Caco-2 (cell line): ENCODE data around the gene TRIM43. TPM values are rescaled to one million over a fixed set of nuclear protein-coding genes. Genes with fewer than 3 reads are reported as not detected.
"Not testable (repeated sequence)": the region's sequence is repeated elsewhere in the genome, so short reads cannot be mapped to it uniquely, and the experiment has no call there.

Experiments
- BruUV-seq: library from RNA; stranded (reverse); fragments of 400-500 nt; replicated peaks from 2 replicates; lab custom pipeline; 2021; lab: Mats Ljungman, UMichigan
- CTCF ChIA-PET: fragments of 300-600 bp; sonication (Branson Sonifier 250); formaldehyde crosslinking; loops from one replicate; lab custom pipeline; 2022; ENCODE audit warnings: antibody characterized with exemption; lab: Charles Lee
- POLR2A ChIA-PET: fragments of 300-600 bp; sonication (Branson Sonifier 250); formaldehyde crosslinking; loops from one replicate; lab custom pipeline; 2022; ENCODE audit warnings: antibody characterized with exemption; lab: Charles Lee
- DNase-seq, 2 experiments: peaks; one replicate each; pipeline versions ENCODE4 v3.0.0 to v3.0.0-alpha.2; 2020 to 2022
- H3K27me3 ChIP-seq: replicated peaks from 2 replicates; pipeline ENCODE4 v1.6.0; 2011; ENCODE audit warnings: low read length; ENCODE audit not compliant: control insufficient read depth, insufficient read depth
- H3K36me3 ChIP-seq: 2 replicates; pipeline ENCODE4 v1.5.1; 2011; ENCODE audit warnings: low read length; ENCODE audit not compliant: control insufficient read depth, insufficient read depth
- H3K4me1 ChIP-seq: fragments of 250-450 bp; sonication (Bioruptor Pico); 2 replicates; pipeline ENCODE4 v1.5.1; 2020; ENCODE audit warnings: mild to moderate bottlenecking
- H3K4me3 ChIP-seq: 2 replicates; pipeline ENCODE4 v1.5.1; 2011; ENCODE audit warnings: low read depth, mild to moderate bottlenecking, control low read depth, low read length
- H3K9me3 ChIP-seq: fragments of 250-450 bp; sonication (Bioruptor Pico); 2 replicates; pipeline ENCODE4 v1.5.1; 2020; ENCODE audit warnings: mild to moderate bottlenecking, moderate library complexity
- H3K27ac Mint-ChIP-seq: one replicate; pipeline ENCODE4 v1.8.0; 2022; ENCODE audit warnings: mixed read lengths; ENCODE audit not compliant: unreplicated experiment
- H3K27me3 Mint-ChIP-seq: one replicate; pipeline ENCODE4 v1.8.0; 2022; ENCODE audit warnings: mixed read lengths; ENCODE audit not compliant: insufficient read depth, unreplicated experiment
- H3K36me3 Mint-ChIP-seq: one replicate; pipeline ENCODE4 v1.8.0; 2022; ENCODE audit warnings: mild to moderate bottlenecking, mixed read lengths; ENCODE audit not compliant: insufficient read depth, unreplicated experiment
- H3K4me1 Mint-ChIP-seq: one replicate; pipeline ENCODE4 v1.8.0; 2022; ENCODE audit warnings: low read depth, mixed read lengths; ENCODE audit not compliant: unreplicated experiment
- H3K4me3 Mint-ChIP-seq: one replicate; pipeline ENCODE4 v1.8.0; 2022; ENCODE audit warnings: mild to moderate bottlenecking, moderate library complexity, mixed read lengths; ENCODE audit not compliant: unreplicated experiment
- H3K9me3 Mint-ChIP-seq: one replicate; pipeline ENCODE4 v1.8.0; 2022; ENCODE audit warnings: mixed read lengths; ENCODE audit not compliant: unreplicated experiment
- intact Hi-C: fragments of 100-400 bp; cut with micrococcal nuclease; formaldehyde crosslinking; loops from one replicate; pipeline ENCODE4 v1.10.0; 2022; ENCODE audit not compliant: unreplicated experiment
- total RNA-seq: library from RNA; stranded (reverse); gene quantifications from 2 replicates; pipeline ENCODE4 v1.2.3, GENCODE V29; 2022
- TF ChIP-seq, protein P1 (sequence below), 2 experiments: fragments of 200-600 bp in 1 of 2; IDR thresholded peaks; 1 replicate in 1 of 2; 2 replicates in 1 of 2; pipeline versions ENCODE4 v1.5.1 to v1.8.0; 2011 to 2022; ENCODE audit warnings: antibody characterized with exemption in 1 of 2, control low read depth in 1 of 2, inconsistent platforms in 1 of 2, low read depth in 1 of 2, low read length in 1 of 2, mild to moderate bottlenecking in 1 of 2, moderate library complexity in 1 of 2; ENCODE audit not compliant: insufficient read depth in 1 of 2, severe bottlenecking in 1 of 2, unreplicated experiment in 1 of 2

Gene TRIM43
- total RNA-seq, 1 experiment from 2014 or later = not detected

DNA sequence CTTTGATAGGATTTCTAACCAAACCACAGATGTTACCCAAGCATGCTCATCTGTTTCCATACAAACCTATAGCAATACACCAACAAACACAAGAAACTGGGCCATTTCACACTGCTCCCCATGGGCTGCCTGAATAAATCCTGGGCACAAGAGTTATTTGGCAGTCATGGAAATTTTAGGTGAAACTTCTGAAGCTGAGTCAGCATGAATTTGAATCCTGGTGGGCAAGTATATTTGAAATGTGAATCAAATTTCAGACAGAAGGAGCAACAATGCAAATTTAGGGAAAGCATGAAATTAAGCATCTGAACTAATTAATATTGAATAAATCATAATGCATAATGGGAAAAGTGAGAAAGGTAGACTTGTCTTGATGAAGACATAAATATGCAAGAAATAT, 15.9 kb upstream of the TRIM43 start:
- CTCF ChIA-PET = no interaction called here
- no TSS peak for BruUV-seq

DNA sequence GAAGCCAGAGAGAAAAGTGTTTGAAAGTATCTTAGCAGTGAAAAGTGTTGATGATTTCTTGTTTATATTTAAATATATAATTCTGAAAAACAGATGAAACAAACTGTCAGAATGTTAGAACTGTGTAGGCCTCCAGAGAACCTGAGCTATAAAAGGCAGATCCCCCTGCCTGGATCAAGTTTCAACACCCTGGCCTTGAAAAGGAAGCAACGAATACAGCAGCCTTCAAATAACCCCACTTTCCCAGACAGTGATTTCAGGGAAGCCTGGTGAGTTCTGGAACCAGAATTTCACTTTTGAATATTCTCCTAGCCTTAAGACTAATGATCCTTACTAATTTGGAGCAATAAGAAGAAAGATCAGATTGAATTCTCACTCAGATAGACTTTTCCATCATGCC, 13.3 kb upstream of the TRIM43 start:
- Mint-ChIP-seq H3K9me3 (no peaks in the 10 kb centered on the region), H3K4me1 (no peaks in the 10 kb centered on the region), H3K27me3 (peaks cover 9% of the 10 kb centered on the region), H3K4me3 (no peak overlapping the region), H3K27ac (no peak overlapping the region), H3K36me3 (no peaks in the 10 kb centered on the region)
- Histone ChIP-seq H3K9me3 (no peaks in the 10 kb centered on the region), H3K27me3 (no peaks in the 10 kb centered on the region), H3K4me1 (no peaks in the 10 kb centered on the region), H3K36me3 (no peaks in the 10 kb centered on the region), H3K4me3 (no peak overlapping the region)
- no TSS peak for BruUV-seq
- DNase-seq = no peak
- TF ChIP-seq, protein P1, sequence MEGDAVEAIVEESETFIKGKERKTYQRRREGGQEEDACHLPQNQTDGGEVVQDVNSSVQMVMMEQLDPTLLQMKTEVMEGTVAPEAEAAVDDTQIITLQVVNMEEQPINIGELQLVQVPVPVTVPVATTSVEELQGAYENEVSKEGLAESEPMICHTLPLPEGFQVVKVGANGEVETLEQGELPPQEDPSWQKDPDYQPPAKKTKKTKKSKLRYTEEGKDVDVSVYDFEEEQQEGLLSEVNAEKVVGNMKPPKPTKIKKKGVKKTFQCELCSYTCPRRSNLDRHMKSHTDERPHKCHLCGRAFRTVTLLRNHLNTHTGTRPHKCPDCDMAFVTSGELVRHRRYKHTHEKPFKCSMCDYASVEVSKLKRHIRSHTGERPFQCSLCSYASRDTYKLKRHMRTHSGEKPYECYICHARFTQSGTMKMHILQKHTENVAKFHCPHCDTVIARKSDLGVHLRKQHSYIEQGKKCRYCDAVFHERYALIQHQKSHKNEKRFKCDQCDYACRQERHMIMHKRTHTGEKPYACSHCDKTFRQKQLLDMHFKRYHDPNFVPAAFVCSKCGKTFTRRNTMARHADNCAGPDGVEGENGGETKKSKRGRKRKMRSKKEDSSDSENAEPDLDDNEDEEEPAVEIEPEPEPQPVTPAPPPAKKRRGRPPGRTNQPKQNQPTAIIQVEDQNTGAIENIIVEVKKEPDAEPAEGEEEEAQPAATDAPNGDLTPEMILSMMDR (IDR thresholded peaks at IDR 0.05; ENCODE audit: insufficient read depth in 1 of 2, low read depth in 1 of 2, low read length in 1 of 2, severe bottlenecking in 1 of 2, unreplicated experiment in 1 of 2) = no peak
- intact Hi-C loops = no loop called here
- ChIA-PET POLR2A (no interaction called here), CTCF (no interaction called here)

More for the DNA sequence above, 15.9 kb upstream of the TRIM43 start:
- no peaks in the 10 kb centered on the region for H3K9me3 ChIP-seq
- Mint-ChIP-seq H3K27me3 (peaks cover 9% of the 10 kb centered on the region), H3K4me1 (no peaks in the 10 kb centered on the region), H3K36me3 (no peaks in the 10 kb centered on the region), H3K4me3 (no peak overlapping the region), H3K27ac (no peak overlapping the region), H3K9me3 (no peaks in the 10 kb centered on the region)
- no peaks in the 10 kb centered on the region for H3K27me3 ChIP-seq
- POLR2A ChIA-PET = no interaction called here
- DNase-seq = no peak
- no peak overlapping the region for H3K4me3 ChIP-seq
- no peaks in the 10 kb centered on the region for H3K4me1 ChIP-seq
- TF ChIP-seq, protein P1 (IDR thresholded peaks at IDR 0.05; ENCODE audit: insufficient read depth in 1 of 2, low read depth in 1 of 2, low read length in 1 of 2, severe bottlenecking in 1 of 2, unreplicated experiment in 1 of 2) = no peak
- no peaks in the 10 kb centered on the region for H3K36me3 ChIP-seq
- intact Hi-C loops = no loop called here

DNA sequence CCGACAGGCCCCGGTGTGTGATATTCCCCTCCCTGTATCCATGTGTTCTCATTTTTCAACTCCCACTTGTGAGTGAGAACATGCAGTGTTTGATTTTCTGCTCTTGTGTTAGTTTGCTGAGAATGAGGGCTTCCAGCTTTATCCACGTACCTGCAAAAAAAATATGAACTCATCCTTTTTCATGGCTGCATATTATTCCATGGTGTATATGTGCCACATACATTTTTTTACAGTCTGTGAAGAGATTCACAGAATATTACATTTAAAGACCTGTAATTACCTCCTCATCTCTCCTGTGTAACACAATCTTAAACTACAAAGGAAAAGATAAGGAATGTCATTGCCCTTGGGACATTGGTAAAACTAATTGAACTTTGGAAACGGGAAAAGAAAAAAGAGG, 8.3 kb upstream of the TRIM43 start:
- POLR2A ChIA-PET = not testable (repeated sequence)

DNA sequence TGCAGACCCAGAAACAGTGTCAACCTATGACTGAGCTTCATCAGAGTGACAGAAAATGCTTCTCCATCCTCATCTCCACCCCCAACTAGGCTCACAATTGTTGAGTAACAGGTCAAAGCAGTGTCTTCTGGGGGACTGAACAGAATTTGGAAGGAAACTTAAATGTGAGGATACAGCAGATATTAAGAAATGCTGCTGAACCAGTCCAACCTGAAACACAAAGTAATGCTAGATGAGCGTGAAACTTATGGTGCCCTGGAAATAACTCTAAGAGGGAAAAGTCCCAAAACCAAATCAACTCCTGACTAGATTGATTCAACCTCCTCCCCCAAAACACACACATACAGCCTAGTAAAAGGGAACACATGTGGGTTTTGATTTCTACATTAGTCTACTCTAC, 7.5 kb upstream of the TRIM43 start:
- H3K4me3 ChIP-seq, H3K4me1 ChIP-seq, H3K4me3 Mint-ChIP-seq, H3K27me3 ChIP-seq, H3K27me3 Mint-ChIP-seq, CTCF ChIA-PET, H3K36me3 ChIP-seq, H3K4me1 Mint-ChIP-seq, POLR2A ChIA-PET, intact Hi-C loops, BruUV-seq, DNase-seq, H3K9me3 ChIP-seq, H3K36me3 Mint-ChIP-seq, H3K27ac Mint-ChIP-seq, H3K9me3 Mint-ChIP-seq: not testable (repeated sequence)

More for the DNA sequence above, 8.3 kb upstream of the TRIM43 start:
- H3K27me3 ChIP-seq, intact Hi-C loops, H3K9me3 Mint-ChIP-seq, H3K27me3 Mint-ChIP-seq, H3K4me1 Mint-ChIP-seq, H3K36me3 ChIP-seq, H3K4me1 ChIP-seq, CTCF ChIA-PET, H3K36me3 Mint-ChIP-seq, H3K9me3 ChIP-seq, BruUV-seq, H3K4me3 ChIP-seq, H3K4me3 Mint-ChIP-seq, H3K27ac Mint-ChIP-seq, DNase-seq: not testable (repeated sequence)

DNA sequence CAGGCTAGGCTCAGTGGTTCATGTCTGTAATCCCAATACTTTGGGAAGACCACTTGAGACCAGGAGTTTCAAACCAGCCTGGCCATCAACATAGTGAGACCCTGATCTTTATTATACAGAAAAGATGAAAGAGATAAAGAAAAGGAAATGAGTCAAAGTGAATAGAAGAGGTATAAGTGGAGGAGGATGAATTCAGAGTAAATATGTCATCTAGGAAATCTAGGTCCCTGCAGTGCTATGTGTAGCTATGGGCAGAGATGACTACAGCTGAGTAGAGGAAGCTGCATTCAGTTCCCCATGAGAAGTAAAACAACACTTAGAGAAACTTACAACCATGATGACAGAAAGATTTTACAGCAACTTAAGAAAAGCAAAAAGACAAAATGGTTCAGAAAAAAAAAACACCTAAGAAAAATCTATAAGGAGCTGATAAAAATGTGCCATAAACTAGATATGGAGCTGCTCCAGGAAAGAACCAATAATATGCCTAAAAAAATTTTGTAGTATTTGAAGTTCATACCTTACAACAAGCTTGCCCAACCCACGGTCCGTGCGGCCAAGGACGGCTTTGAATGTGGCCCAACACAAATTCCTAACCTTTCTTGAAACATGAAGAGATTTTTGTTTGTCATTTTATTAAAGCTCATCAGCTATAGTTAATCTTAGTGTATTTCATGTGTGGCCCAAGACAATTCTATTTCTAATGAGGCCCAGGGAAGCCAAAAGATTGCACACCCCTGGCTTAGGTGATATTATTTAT, 1.8 kb upstream of the TRIM43 start:
- H3K27ac Mint-ChIP-seq, DNase-seq, H3K9me3 Mint-ChIP-seq, H3K36me3 ChIP-seq, BruUV-seq, H3K4me1 Mint-ChIP-seq, H3K4me1 ChIP-seq, H3K4me3 ChIP-seq, H3K27me3 ChIP-seq, H3K36me3 Mint-ChIP-seq, CTCF ChIA-PET, H3K27me3 Mint-ChIP-seq, H3K9me3 ChIP-seq, H3K4me3 Mint-ChIP-seq, POLR2A ChIA-PET, intact Hi-C loops: not testable (repeated sequence)
